Natural killer cell treated with Interleukin-12 subunit alpha and Interleukin-12 subunit beta and Interleukin-15 and Interleukin-18, amount 100 ng/mL, for 72 hours (primary cell): ENCODE data around the gene ERBIN. TPM values are rescaled to one million over a fixed set of nuclear protein-coding genes. Genes with fewer than 3 reads are reported as not detected.
"Not testable (repeated sequence)": the region's sequence is repeated elsewhere in the genome, so short reads cannot be mapped to it uniquely, and the experiment has no call there.

Source experiments
- ATAC-seq, 2 donors: fragments of 150-1000 bp; cut with Tn5 transposase in 1 of 2; sonication (Bioruptor Pico), chemical (Tn5 transposase) in 1 of 2; 2 replicates each; pipeline ENCODE4 v1.10.0; 2021
- DNase-seq: peaks from one replicate; pipeline ENCODE4 v3.0.0; 2022; ENCODE audit warnings: low spot score
- H3K27ac Mint-ChIP-seq, 2 donors: 1 replicate in 1 of 2; 2 replicates in 1 of 2; pipeline ENCODE4 v1.8.0; 2022; ENCODE audit warnings: mixed read lengths in 2 of 2, mild to moderate bottlenecking in 1 of 2, moderate library complexity in 1 of 2
- H3K27me3 Mint-ChIP-seq, 2 donors: 1 replicate in 1 of 2; 2 replicates in 1 of 2; pipeline ENCODE4 v1.8.0; 2022; ENCODE audit warnings: mixed read lengths in 2 of 2
- H3K36me3 Mint-ChIP-seq: one replicate; pipeline ENCODE4 v1.8.0; 2022; ENCODE audit warnings: mixed read lengths
- H3K4me1 Mint-ChIP-seq, 2 donors: 1 replicate in 1 of 2; 2 replicates in 1 of 2; pipeline ENCODE4 v1.8.0; 2022; ENCODE audit warnings: low read depth in 2 of 2, mixed read lengths in 2 of 2, mild to moderate bottlenecking in 1 of 2
- H3K4me3 Mint-ChIP-seq: one replicate; pipeline ENCODE4 v1.8.0; 2022; ENCODE audit warnings: mixed read lengths
- H3K9me3 Mint-ChIP-seq: 2 replicates; pipeline ENCODE4 v1.8.0; 2022; ENCODE audit warnings: mixed read lengths
- total RNA-seq, 2 donors: library from RNA; stranded (reverse); gene quantifications; one replicate each; pipeline ENCODE4 v1.2.3, GENCODE V29; 2022

ERBIN gene
- total RNA-seq, 2 donors from 2014 or later = 53.4 to 61.2 TPM

DNA sequence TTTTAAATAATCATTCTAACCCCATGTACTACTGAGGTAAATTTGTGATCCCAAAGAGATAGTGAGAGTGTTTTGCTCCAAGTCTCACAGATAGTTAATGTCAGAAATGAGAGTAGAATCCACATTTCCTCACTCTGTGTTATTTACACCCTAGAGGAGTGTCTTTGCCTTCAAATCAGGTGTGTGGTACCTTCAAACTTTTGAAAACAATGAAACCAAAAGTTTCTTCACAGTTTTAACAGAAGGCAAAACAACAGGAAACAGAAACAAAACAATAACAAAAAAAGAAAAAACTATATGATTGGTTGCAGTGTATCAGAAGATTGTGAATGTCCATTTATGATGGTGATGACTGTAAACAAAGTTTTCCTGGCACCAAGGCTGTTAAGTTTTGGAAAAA lies 85.9 kb downstream of the ERBIN start:
- H3K4me3 Mint-ChIP-seq = no peak overlapping the region
- H3K4me1 Mint-ChIP-seq = peaks cover 25 to 29% of the 10 kb centered on the region in 2 donors
- no peak for DNase-seq
- no peaks in the 10 kb centered on the region for H3K27me3 Mint-ChIP-seq
- H3K36me3 Mint-ChIP-seq = no peaks in the 10 kb centered on the region
- ATAC-seq = no peak
- no peak overlapping the region for H3K27ac Mint-ChIP-seq
- no peaks in the 10 kb centered on the region for H3K9me3 Mint-ChIP-seq

GRCh38 chr5:66013397-66013796 lies 87.0 kb downstream of the ERBIN start:
- Mint-ChIP-seq H3K4me3 (no peak overlapping the region), H3K4me1 (peaks cover 27 to 33% of the 10 kb centered on the region in 2 donors), H3K27ac (no peak overlapping the region), H3K9me3 (no peaks in the 10 kb centered on the region), H3K36me3 (no peaks in the 10 kb centered on the region), H3K27me3 (no peaks in the 10 kb centered on the region)
- no peak for DNase-seq
- ATAC-seq = no peak

DNA sequence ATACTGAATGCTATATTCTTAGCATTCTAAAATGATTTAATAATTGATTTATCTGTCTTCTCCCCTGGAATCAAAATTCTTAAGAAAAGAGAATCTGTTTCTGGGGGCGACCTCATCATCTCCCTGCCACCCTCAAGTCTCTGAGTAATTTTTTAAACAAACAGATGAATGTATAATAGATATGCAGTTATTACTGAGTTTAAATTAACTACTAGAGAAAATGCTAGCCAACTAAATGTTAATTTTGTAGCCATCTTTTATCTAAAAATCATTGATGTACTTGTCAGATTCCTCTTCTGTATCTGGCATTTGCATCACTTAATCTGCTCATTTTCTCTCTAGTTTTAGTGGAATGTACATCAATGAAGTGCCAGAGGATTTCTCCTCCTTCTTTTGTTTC lies 87.5 kb downstream of the ERBIN start:
- no peaks in the 10 kb centered on the region for H3K27me3 Mint-ChIP-seq
- ATAC-seq (no peak), DNase-seq (no peak)
- no peak overlapping the region for H3K4me3 Mint-ChIP-seq
- no peaks in the 10 kb centered on the region for H3K9me3 Mint-ChIP-seq
- H3K4me1 Mint-ChIP-seq = peaks cover 26 to 34% of the 10 kb centered on the region in 2 donors
- H3K27ac Mint-ChIP-seq = no peak overlapping the region
- H3K36me3 Mint-ChIP-seq = no peaks in the 10 kb centered on the region

DNA sequence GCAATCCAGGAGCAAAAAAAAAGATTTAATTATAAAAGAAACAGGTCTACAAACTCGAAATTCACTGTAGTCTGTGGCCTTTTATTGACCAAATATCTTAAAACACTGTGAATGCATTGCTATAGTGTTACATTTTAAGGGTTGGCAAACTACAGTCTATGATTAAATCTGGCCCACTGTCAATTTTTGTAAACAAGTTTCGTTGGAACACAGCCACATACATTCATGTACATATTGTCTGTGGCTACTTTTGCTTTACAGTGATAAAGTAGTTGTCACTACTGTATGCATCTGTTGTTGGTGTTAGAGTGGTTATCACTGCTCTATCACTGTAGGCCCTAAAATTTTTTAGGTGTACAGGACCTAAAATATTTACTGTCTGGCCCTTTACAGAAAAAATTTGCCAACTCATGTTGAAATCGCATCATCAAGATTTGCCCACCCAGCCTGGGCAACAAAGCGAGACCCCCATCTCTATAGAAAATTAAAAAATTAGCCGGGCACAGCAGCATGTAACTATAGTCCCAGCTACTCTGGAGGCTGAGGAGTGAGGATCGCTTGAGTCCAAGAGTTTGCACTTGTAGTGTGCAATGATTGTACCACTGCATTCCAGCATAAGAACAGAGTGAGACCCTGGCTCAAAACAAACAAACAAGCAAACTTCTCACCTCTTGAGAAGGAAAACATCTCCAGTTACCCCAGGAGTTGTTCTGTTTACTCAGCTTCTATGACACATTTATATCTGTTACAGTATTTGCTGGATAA lies 89.0 kb downstream of the ERBIN start:
- Mint-ChIP-seq H3K4me1 (peaks cover 13 to 31% of the 10 kb centered on the region in 2 donors), H3K4me3 (no peak overlapping the region)

DNA sequence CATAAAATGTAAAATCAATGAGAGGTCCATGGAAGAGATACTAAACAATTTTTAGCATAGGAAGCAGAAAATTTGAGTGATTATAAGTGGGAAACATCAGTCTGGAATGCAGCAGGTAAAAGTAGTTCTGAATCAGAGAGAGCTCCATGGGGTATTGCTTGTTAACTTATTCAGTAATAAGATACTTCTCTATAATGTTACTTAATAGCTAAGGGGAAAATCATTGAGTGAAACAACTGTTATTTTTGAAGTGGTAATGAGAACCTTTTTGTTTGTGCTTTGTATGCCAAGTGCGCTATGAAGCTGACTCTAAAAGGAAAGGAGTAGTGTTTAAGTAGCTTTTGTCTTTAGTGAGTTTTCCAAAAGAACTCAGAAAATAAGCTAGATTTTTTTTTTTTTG lies 95.2 kb downstream of the ERBIN start:
- H3K9me3 Mint-ChIP-seq = no peaks in the 10 kb centered on the region
- no peak overlapping the region for H3K27ac Mint-ChIP-seq
- peaks cover 6% of the 10 kb centered on the region for H3K36me3 Mint-ChIP-seq
- ATAC-seq (no peak), DNase-seq (no peak)
- H3K4me1 Mint-ChIP-seq = peaks cover 7 to 18% of the 10 kb centered on the region in 2 donors
- no peak overlapping the region for H3K4me3 Mint-ChIP-seq
- no peaks in the 10 kb centered on the region for H3K27me3 Mint-ChIP-seq

More for the DNA sequence above, 89.0 kb downstream of the ERBIN start:
- peak overlapping the region in 1 of 2 donors; percentile 27 for H3K27ac Mint-ChIP-seq
- no peaks in the 10 kb centered on the region for H3K27me3 Mint-ChIP-seq
- no peak for ATAC-seq
- H3K9me3 Mint-ChIP-seq = no peaks in the 10 kb centered on the region
- DNase-seq = no peak
- no peaks in the 10 kb centered on the region for H3K36me3 Mint-ChIP-seq

DNA sequence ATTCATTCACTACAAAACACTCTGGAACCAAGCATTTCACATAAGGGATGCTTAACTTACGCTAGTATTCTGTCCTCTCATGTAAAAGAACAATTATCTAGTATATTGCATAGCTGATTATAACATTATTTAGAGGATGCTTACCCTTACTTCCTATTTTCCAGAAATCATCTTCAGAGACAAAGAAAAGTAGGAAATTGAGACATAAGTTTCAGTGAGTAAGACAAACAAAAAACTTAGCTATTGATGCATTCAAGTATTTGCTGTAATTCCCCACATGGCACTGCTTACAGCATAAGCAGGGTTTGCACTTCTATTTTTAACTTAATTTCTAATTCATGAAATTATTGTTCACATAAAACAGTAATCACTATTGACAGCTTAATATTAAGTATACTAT lies 112.9 kb downstream of the ERBIN start:
- Mint-ChIP-seq H3K4me3 (no peak overlapping the region), H3K36me3 (peaks cover 9% of the 10 kb centered on the region), H3K27me3 (no peaks in the 10 kb centered on the region), H3K27ac (no peak overlapping the region), H3K9me3 (no peaks in the 10 kb centered on the region), H3K4me1 (peaks cover 18 to 21% of the 10 kb centered on the region in 2 donors)
- no peak for ATAC-seq
- no peak for DNase-seq

DNA sequence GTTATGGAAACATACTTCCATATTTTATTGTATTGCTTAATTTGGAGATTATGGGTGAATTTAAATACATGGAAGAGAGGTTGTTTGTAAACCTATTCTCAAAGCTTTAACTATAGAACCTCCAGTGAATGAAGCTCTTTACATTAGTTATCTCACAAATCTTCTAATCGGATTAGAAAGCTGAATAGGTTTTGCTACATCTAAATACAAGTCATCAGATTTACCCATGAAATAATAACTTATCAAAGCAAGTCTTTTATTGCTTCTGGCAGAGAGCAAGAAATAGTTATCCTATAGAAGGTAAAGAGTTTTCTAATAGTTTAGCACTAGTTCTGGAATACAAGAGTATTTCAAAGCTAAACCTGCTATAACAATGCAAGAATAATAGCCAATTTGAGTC lies 113.3 kb downstream of the ERBIN start:
- no peaks in the 10 kb centered on the region for H3K27me3 Mint-ChIP-seq
- ATAC-seq (no peak), DNase-seq (no peak)
- H3K27ac Mint-ChIP-seq = no peak overlapping the region
- peaks cover 9% of the 10 kb centered on the region for H3K36me3 Mint-ChIP-seq
- peaks cover 18 to 21% of the 10 kb centered on the region in 2 donors for H3K4me1 Mint-ChIP-seq
- H3K4me3 Mint-ChIP-seq = no peak overlapping the region
- no peaks in the 10 kb centered on the region for H3K9me3 Mint-ChIP-seq

DNA sequence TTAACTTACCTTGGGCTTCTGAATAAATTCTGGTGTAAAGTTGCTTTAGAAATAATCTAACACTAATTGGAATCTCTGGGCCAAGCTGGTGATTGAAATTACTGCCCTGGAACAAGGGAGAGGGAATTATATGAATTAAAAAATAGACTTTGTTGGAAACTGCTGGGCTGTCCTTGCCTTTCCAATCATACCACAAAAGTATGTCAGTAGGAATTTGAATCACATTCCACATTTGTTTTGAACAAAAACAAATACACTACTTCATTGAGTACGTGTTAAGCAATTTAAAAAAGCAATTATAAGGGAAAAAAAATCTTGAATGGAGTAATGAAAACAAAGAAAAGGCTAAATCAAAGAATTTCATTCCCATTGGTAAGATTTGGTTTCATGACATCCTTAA lies 115.3 kb downstream of the ERBIN start:
- Mint-ChIP-seq H3K4me3 (no peak overlapping the region), H3K36me3 (peaks cover 9% of the 10 kb centered on the region), H3K27me3 (no peaks in the 10 kb centered on the region), H3K9me3 (no peaks in the 10 kb centered on the region), H3K4me1 (peaks cover 12 to 13% of the 10 kb centered on the region in 2 donors), H3K27ac (peak overlapping the region in 1 of 2 donors; percentile 16)
- DNase-seq (no peak), ATAC-seq (no peak)

- Mint-ChIP-seq H3K27me3 (no peaks in the 10 kb centered on the region), H3K9me3 (peaks cover 3% of the 10 kb centered on the region), H3K4me3 (no peak overlapping the region), H3K27ac (no peak overlapping the region), H3K36me3 (peaks cover 21% of the 10 kb centered on the region), H3K4me1 (peaks cover 21 to 32% of the 10 kb centered on the region in 2 donors)
- DNase-seq (no peak), ATAC-seq (no peak)
These were observed 130.9 kb downstream of the ERBIN start for GRCh38 chr5:66057239-66057638.

- H3K4me3 Mint-ChIP-seq, H3K9me3 Mint-ChIP-seq, DNase-seq, H3K27me3 Mint-ChIP-seq, ATAC-seq, H3K27ac Mint-ChIP-seq: not testable (repeated sequence)
- Mint-ChIP-seq H3K4me1 (peaks cover 24 to 41% of the 10 kb centered on the region in 2 donors), H3K36me3 (peaks cover 13% of the 10 kb centered on the region)
These were observed 134.9 kb downstream of the ERBIN start for GRCh38 chr5:66061320-66061719.

GRCh38 chr5:66063061-66063460 lies 136.7 kb downstream of the ERBIN start:
- not testable (repeated sequence) for H3K9me3 Mint-ChIP-seq, H3K4me3 Mint-ChIP-seq, ATAC-seq, H3K27ac Mint-ChIP-seq, H3K27me3 Mint-ChIP-seq, DNase-seq
- peaks cover 24 to 41% of the 10 kb centered on the region in 2 donors for H3K4me1 Mint-ChIP-seq
- H3K36me3 Mint-ChIP-seq = peaks cover 17% of the 10 kb centered on the region

DNA sequence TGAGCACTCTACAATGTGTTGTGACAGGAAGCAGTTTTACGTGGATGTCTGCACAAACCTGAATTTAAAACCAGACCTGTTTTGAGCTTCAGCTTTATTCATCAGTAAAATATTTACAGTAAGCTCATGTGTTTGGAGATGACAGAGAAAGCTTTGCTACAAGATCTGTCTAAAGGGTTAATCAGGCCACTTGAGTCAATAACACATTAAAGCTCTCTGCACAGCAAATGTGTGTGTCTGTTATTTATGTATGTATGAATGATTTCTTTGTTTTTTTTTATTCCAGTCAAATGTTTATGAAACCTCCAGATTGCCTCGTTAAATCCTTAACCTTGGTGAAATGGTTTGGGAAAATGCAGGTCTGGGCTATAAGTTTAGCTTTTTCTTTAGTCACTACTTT lies 140.5 kb downstream of the ERBIN start:
- peak overlapping the region in 1 of 2 donors; percentile 35 for H3K27ac Mint-ChIP-seq

DNA sequence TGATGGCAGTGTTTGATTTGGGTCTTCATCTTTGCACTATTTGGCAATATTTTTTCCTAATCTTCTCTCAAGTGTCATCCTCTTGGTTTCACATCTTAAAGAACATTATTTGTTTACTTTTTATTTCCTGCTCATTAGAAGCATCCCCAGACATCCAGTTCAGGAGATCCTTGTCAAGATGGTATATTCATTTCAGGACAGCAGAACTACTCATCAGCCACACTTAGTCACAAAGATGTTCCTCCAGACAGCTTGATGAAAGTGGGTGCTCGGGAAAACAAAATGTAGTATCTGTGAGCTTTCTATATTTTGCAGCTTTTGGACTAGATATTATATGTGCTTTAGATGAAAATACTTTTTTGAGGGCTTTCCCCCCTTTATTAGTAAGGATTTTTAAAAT lies 145.7 kb downstream of the ERBIN start:
- Mint-ChIP-seq H3K27ac (no peak overlapping the region), H3K36me3 (peaks cover 4% of the 10 kb centered on the region), H3K4me3 (no peak overlapping the region), H3K27me3 (no peaks in the 10 kb centered on the region), H3K9me3 (no peaks in the 10 kb centered on the region), H3K4me1 (peaks cover 4 to 9% of the 10 kb centered on the region in 2 donors)
- ATAC-seq (peak in 1 of 2 donors; percentile 77), DNase-seq (no peak)

More for the DNA sequence above, 140.5 kb downstream of the ERBIN start:
- Mint-ChIP-seq H3K27me3 (no peaks in the 10 kb centered on the region), H3K9me3 (no peaks in the 10 kb centered on the region), H3K4me3 (no peak overlapping the region), H3K36me3 (peaks cover 10% of the 10 kb centered on the region), H3K4me1 (peaks cover 7 to 23% of the 10 kb centered on the region in 2 donors)
- no peak for ATAC-seq
- no peak for DNase-seq

DNA sequence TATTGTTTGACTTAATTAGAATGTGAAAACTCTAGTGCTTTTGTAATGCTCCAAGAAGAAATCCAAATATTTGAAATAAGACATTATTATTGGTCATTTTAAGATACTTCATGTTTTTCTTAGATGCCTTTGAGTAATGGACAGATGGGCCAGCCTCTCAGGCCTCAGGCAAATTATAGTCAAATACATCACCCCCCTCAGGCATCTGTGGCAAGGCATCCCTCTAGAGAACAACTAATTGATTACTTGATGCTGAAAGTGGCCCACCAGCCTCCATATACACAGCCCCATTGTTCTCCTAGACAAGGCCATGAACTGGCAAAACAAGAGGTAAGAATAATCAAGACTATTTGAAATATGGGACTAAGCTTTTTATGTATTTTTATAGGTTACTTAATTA lies 148.5 kb downstream of the ERBIN start:
- ATAC-seq = no peak
- Mint-ChIP-seq H3K9me3 (no peaks in the 10 kb centered on the region), H3K4me1 (peaks cover 4 to 5% of the 10 kb centered on the region in 2 donors), H3K27me3 (no peaks in the 10 kb centered on the region), H3K27ac (no peak overlapping the region), H3K4me3 (no peak overlapping the region), H3K36me3 (peaks cover 18% of the 10 kb centered on the region)
- no peak for DNase-seq
